PC-9 (cell line): Measurements from ENCODE around the gene NTNG1.

ENCODE experiments used
- CTCF ChIP-seq: fragments of 200-600 bp; sonication (generic); conservative IDR thresholded peaks from 2 replicates; pipeline ENCODE4 v1.6.1; 2017; ENCODE audit warnings: mixed run types, antibody characterized with exemption, mild to moderate bottlenecking, moderate library complexity
- EZH2 ChIP-seq: fragments of 200-600 bp; sonication (generic); IDR thresholded peaks from 2 replicates; pipeline ENCODE4 v1.8.0; 2017; ENCODE audit warnings: antibody characterized with exemption, low read depth

GRCh38 chr1:107110326-107110725 is 30.5 kb upstream of the NTNG1 start:
- TF ChIP-seq EZH2, result no peak
- TF ChIP-seq CTCF, result no peak
